Smooth muscle cell (in vitro differentiated cells): Measurements from ENCODE around the gene IFIH1. TPM values are rescaled to one million over a fixed set of nuclear protein-coding genes. Genes with fewer than 3 reads are reported as not detected.

Experiments used
- DNase-seq: peaks from one replicate; lab custom pipeline; 2025; ENCODE audit not compliant: unreplicated experiment; lab: John Stamatoyannopoulos, UW
- H2AFZ ChIP-seq: fragments of 200-600 bp; sonication (generic); 2 replicates; pipeline ENCODE4 v1.6.0; 2016; ENCODE audit warnings: antibody characterized with exemption, low read depth, mild to moderate bottlenecking
- H3F3A ChIP-seq: fragments of 200-600 bp; sonication (generic); 2 replicates; pipeline ENCODE4 v1.6.0; 2017; ENCODE audit warnings: antibody characterized with exemption, low read depth
- H3K27ac ChIP-seq: fragments of 200-600 bp; sonication (generic); 2 replicates; pipeline ENCODE4 v1.5.1; 2016; ENCODE audit warnings: low read depth, mild to moderate bottlenecking
- H3K27me3 ChIP-seq: fragments of 200-600 bp; sonication (generic); 2 replicates; pipeline ENCODE4 v1.6.1; 2016; ENCODE audit warnings: low read depth, mild to moderate bottlenecking
- H3K36me3 ChIP-seq: fragments of 200-600 bp; sonication (generic); 2 replicates; pipeline ENCODE4 v1.5.1; 2016; ENCODE audit warnings: low read depth
- H3K4me1 ChIP-seq: fragments of 200-600 bp; sonication (generic); 2 replicates; pipeline ENCODE4 v1.5.1; 2016; ENCODE audit warnings: low read depth
- H3K4me2 ChIP-seq: fragments of 200-600 bp; sonication (generic); 2 replicates; pipeline ENCODE4 v1.6.0; 2016; ENCODE audit warnings: mild to moderate bottlenecking
- H3K4me3 ChIP-seq: fragments of 200-600 bp; sonication (generic); 2 replicates; pipeline ENCODE4 v1.5.1; 2016; ENCODE audit warnings: mild to moderate bottlenecking
- H3K79me2 ChIP-seq: fragments of 200-600 bp; sonication (generic); 2 replicates; pipeline ENCODE4 v1.6.0; 2016; ENCODE audit warnings: low read depth, mild to moderate bottlenecking
- H3K9ac ChIP-seq: fragments of 200-600 bp; sonication (generic); 2 replicates; pipeline ENCODE4 v1.6.0; 2016; ENCODE audit warnings: low read depth
- H3K9me3 ChIP-seq: fragments of 200-600 bp; sonication (generic); replicated peaks from 2 replicates; pipeline ENCODE4 v1.5.1; 2016; ENCODE audit warnings: low read depth
- H4K20me1 ChIP-seq: fragments of 200-600 bp; sonication (generic); 2 replicates; pipeline ENCODE4 v1.6.0; 2016; ENCODE audit warnings: low read depth
- WGBS: methylation state at CpG from one replicate; pipeline ENCODE4 v1.1.7; 2016; ENCODE audit warnings: low lambda C conversion rate; 5-methylcytosine and 5-hydroxymethylcytosine counted together
- polyA plus RNA-seq: library from polyadenylated mRNA; unstranded; fragments of >200 nt; fragmentation: Nextera tagmentation; extraction: Ambion mirVana; gene quantifications from 2 replicates; pipeline ENCODE4 v1.2.1, GENCODE V29; 2016
- total RNA-seq: library from RNA; depleted of rRNA; stranded (reverse); fragments of >200 nt; gene quantifications from 2 replicates; pipeline ENCODE4 v1.2.3, GENCODE V29; 2014
- TF ChIP-seq, protein P1 (sequence below): fragments of 200-600 bp; sonication (generic); IDR thresholded peaks from 2 replicates; pipeline ENCODE4 v1.5.1; 2017; ENCODE audit warnings: borderline replicate concordance, mild to moderate bottlenecking, antibody characterized with exemption; ENCODE audit not compliant: insufficient read depth, poor library complexity, severe bottlenecking

The IFIH1 gene
- total and polyA plus RNA-seq, 2 experiments from 2014 or later: 0.24 to 2.3 TPM

DNA sequence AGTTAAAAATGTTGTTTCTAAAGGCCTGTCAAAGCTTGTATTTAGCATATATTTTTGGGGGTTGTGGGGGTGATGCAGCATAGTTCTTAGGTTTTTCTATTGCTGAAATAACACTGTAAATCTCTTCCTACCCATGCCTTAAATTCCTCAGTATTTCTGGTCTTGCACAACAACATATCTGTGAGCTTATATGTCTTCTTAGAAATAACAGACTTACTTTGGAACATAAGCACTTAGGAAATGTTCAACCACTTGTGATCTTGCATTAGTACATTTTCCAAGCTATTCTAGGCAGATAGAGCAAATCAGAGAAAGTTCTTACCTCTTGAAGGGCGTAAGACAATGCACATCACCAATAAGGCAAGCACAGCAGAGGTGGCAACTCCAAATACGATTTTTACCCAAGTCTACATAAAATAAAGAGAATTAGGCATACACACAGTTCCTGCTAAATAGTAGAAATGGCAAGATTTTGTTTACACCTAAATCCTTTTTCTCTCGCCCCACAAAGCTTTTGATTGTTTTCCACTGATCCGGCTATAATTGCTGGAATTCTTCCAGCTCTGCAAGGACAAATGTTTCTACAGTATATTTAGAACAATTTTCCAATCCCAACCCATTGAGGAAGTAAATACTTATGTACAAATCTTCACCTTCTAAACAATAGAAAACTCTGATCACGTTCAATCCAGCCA, 75.8 kb downstream of the IFIH1 start:
- peak overlapping the region; percentile 42 for H3K4me3 ChIP-seq
- H3K4me1 ChIP-seq: peaks cover 39% of the 10 kb centered on the region
- no peak overlapping the region for H2AFZ ChIP-seq
- no peak for DNase-seq
- no peaks in the 10 kb centered on the region for H4K20me1 ChIP-seq
- WGBS: 38% methylated on average over 5 of the region's 5 CpGs
- H3F3A ChIP-seq: peaks cover 32% of the 10 kb centered on the region
- peak overlapping the region; percentile 82 for H3K9ac ChIP-seq
- H3K9me3 ChIP-seq: no peaks in the 10 kb centered on the region
- no peaks in the 10 kb centered on the region for H3K36me3 ChIP-seq
- H3K27ac ChIP-seq: peak overlapping the region; percentile 99
- peak overlapping the region; percentile 86 for H3K4me2 ChIP-seq
- TF ChIP-seq, protein P1, sequence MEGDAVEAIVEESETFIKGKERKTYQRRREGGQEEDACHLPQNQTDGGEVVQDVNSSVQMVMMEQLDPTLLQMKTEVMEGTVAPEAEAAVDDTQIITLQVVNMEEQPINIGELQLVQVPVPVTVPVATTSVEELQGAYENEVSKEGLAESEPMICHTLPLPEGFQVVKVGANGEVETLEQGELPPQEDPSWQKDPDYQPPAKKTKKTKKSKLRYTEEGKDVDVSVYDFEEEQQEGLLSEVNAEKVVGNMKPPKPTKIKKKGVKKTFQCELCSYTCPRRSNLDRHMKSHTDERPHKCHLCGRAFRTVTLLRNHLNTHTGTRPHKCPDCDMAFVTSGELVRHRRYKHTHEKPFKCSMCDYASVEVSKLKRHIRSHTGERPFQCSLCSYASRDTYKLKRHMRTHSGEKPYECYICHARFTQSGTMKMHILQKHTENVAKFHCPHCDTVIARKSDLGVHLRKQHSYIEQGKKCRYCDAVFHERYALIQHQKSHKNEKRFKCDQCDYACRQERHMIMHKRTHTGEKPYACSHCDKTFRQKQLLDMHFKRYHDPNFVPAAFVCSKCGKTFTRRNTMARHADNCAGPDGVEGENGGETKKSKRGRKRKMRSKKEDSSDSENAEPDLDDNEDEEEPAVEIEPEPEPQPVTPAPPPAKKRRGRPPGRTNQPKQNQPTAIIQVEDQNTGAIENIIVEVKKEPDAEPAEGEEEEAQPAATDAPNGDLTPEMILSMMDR: no peak
- peaks cover 28% of the 10 kb centered on the region for H3K79me2 ChIP-seq
- H3K27me3 ChIP-seq: no peaks in the 10 kb centered on the region

DNA sequence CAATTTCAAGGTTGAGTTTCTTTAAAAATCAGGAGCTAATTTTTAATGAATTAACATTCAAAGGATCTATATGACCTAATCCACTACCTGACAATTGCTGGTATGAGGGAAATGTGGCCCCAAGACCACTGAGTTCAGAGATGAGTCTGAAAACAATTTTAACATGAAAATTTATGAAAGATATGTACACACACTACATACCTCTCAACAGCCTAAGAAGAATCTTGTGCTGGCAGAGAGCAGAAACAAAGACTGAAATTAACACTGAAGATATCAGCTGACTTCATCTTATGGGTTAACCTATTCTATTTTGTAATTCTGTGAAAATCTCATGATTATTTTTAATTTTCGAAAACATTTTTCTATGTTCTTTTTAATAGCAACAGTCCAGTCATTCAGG, 76.9 kb downstream of the IFIH1 start:
- peaks cover 39% of the 10 kb centered on the region for H3K4me1 ChIP-seq
- 83% methylated on average over 1 of the region's 1 CpG for WGBS

DNA sequence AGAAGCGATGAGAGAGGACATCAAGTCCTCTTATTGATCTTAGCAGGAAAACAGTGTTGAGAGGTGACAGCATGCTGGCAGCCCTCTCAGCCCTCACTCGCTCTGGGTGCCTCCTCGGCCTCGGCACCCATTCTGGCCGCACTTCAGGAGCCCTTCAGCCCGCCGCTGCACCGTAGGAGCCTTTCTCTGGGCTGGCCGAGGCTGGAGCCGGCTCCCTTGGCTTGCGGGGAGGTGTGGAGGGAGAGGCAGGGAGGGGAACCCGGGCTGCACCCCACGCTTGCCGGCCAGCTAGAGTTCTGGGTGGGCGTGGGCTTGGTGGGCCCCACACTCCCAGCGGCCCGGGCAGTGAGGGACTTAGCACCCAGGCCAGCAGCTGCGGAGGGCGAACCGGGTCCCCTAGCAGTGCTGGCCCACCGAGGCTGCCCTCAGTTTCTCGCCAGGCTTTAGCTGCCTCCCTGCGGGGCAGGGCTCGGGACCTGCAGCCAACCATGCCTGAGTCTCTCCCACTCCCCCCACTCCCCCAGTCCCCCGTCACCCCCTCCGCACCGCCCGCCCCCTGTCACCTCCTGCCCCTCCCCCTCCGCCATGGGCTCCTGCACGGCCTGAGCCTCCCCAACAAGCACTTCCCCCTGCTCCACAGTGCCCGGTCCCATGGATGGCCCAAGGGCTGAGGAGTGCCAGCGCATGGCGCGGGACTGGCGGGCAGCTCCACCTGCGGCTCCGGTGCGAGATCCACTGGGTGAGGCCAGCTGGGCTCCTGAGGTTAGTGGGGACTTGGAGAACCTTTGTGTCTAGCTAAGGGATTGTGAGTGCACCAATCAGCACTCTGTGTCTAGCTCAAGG, 83.6 kb downstream of the IFIH1 start:
- no peaks in the 10 kb centered on the region for H3K36me3 ChIP-seq
- H3K4me3 ChIP-seq: no peak overlapping the region
- no peaks in the 10 kb centered on the region for H3F3A ChIP-seq
- no peak overlapping the region for H3K4me2 ChIP-seq
- 98% methylated on average over 29 of the region's 38 CpGs for WGBS
- no peaks in the 10 kb centered on the region for H3K27me3 ChIP-seq
- no peak overlapping the region for H3K9ac ChIP-seq
- no peak for DNase-seq
- no peaks in the 10 kb centered on the region for H4K20me1 ChIP-seq
- TF ChIP-seq, protein P1: no peak
- no peaks in the 10 kb centered on the region for H3K9me3 ChIP-seq
- no peaks in the 10 kb centered on the region for H3K4me1 ChIP-seq
- peaks cover 9% of the 10 kb centered on the region for H3K79me2 ChIP-seq
- H2AFZ ChIP-seq: no peak overlapping the region
- no peak overlapping the region for H3K27ac ChIP-seq

More for the DNA sequence above, 76.9 kb downstream of the IFIH1 start:
- Histone ChIP-seq H3K79me2 (peaks cover 28% of the 10 kb centered on the region), H3F3A (peaks cover 25% of the 10 kb centered on the region), H3K9me3 (no peaks in the 10 kb centered on the region), H3K4me2 (peak overlapping the region; percentile 86), H4K20me1 (no peaks in the 10 kb centered on the region), H3K4me3 (peak overlapping the region; percentile 42), H3K27me3 (no peaks in the 10 kb centered on the region), H3K36me3 (no peaks in the 10 kb centered on the region), H3K27ac (peak overlapping the region; percentile 99), H3K9ac (peak overlapping the region; percentile 55), H2AFZ (no peak overlapping the region)
- no peak for DNase-seq
- TF ChIP-seq, protein P1: no peak
